HG03342 (cell line): ENCODE data around the gene MT2A.

Experiments
- ATAC-seq: cut with Tn5 transposase; IDR thresholded peaks from one replicate; pipeline ENCODE4 v1.9.1; 2021; ENCODE audit warnings: mild to moderate bottlenecking, moderate library complexity; ENCODE audit not compliant: unreplicated experiment

The MT2A gene

GRCh38 chr16:56594292-56594619 is 14.1 kb upstream of the MT2A start:
- no peak for ATAC-seq

GRCh38 chr16:56600398-56600999 is 7.9 kb upstream of the MT2A start:
- no peak for ATAC-seq

DNA sequence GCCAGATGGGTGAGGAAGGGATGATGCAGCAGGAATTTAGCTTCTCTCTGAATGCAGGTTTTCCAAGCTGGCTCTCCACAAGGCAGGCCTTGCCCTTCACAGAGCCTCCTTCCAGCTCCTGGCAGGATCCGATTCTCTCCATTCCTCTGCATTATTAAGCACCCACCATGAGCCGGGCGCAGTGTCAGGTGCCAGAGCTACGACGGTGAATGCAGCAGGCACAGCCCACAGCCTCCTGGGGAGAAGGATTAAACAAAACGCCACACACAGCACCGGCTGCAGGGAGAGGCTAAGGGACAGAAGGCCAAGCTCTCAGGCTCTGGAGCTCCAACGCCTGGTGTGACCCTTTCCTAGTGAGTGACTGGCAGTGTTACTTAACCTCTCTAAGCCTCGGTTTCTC is 7.1 kb upstream of the MT2A start:
- no peak for ATAC-seq

DNA sequence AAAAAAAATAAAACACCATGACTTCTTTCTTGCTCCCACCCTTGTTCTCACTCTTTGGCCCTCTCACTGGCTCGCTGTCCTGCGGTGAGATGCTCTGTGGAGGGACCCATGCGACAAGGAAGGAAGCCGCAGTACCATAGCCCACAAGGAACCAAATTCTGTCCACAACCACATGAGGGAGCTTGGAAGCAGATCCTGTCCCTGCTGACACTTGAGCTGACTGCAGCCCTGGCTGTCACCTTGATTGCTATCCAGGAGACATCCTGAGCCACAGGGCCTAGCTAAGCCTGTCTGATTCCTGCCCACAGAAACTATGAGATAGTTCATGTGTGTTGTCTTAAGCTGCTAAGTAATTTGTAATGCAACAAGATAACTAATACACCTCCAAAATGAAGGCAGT is 4.8 kb upstream of the MT2A start:
- no peak for ATAC-seq

GRCh38 chr16:56604966-56605365 is 3.4 kb upstream of the MT2A start:
- ATAC-seq = no peak

DNA sequence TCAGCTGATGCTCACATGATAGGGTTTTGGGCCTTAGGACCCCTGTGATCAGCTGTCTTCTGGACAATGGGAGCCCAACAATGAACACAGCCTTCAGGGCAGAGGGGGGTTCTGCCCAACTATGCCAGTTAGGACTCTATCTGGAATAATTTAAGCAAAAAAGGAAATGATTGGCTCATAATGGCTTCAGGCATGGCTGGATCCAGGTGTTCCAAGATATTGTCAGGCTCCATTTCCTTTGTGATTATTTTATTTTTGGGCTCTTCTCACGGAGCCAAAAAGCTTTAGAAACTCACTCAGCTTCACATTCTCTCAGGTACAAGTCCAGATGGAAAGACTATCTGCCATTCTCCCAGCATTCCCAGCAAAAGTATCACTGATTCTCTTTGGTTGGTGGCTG is 2.9 kb upstream of the MT2A start:
- no peak for ATAC-seq

- ATAC-seq = no peak
Observed at GRCh38 chr16:56606071-56606475, 2.3 kb upstream of the MT2A start.

DNA sequence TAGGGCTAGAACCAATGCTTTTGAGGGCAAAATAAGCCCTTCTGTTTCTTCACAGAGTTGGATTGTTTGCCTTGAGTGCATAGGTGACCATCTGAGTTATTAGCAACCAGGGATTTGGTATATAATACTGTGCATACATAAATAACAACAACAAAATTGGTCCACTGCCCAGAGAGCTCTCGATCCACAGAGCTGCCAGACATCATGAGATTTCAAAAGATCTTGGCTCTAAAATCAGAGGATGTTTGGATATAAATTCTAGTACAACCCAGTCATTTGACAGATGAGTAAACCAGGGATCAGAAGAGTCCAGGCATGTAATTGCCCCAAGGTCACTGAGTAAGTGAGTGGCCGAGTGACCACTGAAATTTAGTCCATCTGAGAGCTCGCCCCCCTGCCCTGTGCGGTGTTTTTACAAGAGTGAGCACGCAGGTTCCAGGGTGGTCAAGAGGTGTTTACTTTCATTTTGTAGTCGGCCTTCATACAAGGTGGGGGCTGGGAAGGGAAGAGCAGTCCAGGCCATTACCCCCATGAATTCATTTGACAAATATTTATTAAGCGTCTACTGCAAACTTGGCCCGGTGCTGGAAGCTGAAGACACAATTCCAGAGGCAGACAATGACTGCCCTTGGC is 1.8 kb upstream of the MT2A start:
- ATAC-seq = no peak

- ATAC-seq = no peak
Observed at GRCh38 chr16:56607109-56607618, 1.2 kb upstream of the MT2A start.

GRCh38 chr16:56607675-56608042 is 725 bp upstream of the MT2A start:
- no peak for ATAC-seq

DNA sequence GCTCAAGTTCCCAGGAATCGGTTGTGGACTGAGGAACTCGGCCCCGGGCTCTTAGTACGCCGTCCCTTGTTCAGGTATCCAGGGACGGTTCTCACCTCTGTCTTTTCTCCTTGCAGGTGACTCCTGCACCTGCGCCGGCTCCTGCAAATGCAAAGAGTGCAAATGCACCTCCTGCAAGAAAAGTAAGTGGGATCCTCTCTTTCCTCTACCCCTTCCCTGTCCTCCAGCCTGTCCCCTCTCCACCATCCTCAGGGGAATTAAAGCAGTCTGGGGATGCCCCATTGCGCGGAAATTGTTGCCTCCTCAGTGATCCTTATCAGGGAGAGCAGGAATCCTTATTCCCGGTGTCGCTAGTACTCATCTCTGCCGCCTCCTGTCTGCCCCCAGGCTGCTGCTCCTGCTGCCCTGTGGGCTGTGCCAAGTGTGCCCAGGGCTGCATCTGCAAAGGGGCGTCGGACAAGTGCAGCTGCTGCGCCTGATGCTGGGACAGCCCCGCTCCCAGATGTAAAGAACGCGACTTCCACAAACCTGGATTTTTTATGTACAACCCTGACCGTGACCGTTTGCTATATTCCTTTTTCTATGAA is 585 bp downstream of the MT2A start:
- no peak for ATAC-seq

- peak; percentile 45 for ATAC-seq
Observed at GRCh38 chr16:56609463-56609921, 1.1 kb downstream of the MT2A start.

GRCh38 chr16:56610017-56610608 is 1.7 kb downstream of the MT2A start:
- ATAC-seq = no peak

DNA sequence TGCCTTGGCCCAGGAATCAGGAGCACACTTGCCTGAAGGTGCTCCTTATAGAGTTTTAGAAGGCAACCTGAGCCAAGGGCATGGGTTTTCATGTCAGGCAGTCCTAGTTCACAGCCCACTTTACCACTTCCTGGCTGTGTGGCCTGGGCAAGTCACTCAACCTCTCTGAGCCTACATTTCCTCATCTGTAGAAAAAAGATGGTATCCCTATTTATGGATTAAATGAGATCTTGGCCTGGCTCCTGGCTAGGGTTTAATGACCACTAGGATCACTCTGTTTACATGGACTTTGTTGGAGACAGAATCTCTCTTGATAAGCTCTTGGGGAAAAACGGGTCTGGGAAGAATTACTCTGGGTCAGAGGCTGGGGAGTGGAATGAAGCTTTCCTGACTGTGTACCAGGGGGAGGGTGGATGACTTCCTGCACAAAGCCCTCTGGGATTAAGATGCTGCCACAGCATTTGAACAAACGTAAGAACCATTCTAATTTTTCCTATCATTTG is 2.3 kb downstream of the MT2A start:
- ATAC-seq = no peak

GRCh38 chr16:56611281-56611833 is 3.0 kb downstream of the MT2A start:
- ATAC-seq = no peak

- ATAC-seq = no peak
Observed at GRCh38 chr16:56613706-56614105, 5.3 kb downstream of the MT2A start.

GRCh38 chr16:56614549-56614991 is 6.2 kb downstream of the MT2A start:
- no peak for ATAC-seq

- no peak for ATAC-seq
Observed at GRCh38 chr16:56615353-56615752, 7.0 kb downstream of the MT2A start.

DNA sequence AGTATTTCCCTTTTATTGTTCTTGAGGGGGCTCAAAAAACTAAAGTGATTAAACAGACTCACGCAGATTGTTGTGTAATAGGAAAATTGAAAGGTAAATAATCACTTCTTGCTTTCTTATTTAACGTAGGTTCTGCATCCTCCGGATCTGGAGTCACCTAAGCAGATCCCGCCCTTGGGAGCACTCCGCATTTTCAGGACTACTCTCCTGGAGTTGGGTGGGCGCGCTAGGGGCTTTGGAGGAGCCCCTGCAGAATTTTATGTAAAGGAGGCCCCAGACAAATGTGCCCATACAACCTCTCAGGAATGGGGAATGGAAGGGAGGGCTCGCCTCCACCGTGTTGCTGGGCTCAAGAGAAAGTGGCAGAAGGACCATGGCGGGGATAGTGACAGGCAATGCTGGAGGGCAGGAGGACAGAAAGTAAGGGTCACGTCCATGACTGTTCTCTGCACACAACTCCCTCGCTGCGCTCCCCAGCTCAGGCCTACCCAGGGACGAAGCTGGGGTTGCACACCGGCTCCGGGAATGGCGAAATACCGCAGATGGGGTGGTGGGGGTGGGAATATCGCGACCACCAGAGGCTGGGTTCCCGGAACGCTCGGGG is 8.3 kb downstream of the MT2A start:
- ATAC-seq = no peak

- no peak for ATAC-seq
Observed at GRCh38 chr16:56617212-56618085, 9.1 kb downstream of the MT2A start.
